IPS-15b (cell line): ENCODE measurements around the gene AFTPH.

ENCODE experiments used
- H3K27me3 ChIP-seq: one replicate; pipeline ENCODE4 v1.6.1; 2013; ENCODE audit warnings: low read length; ENCODE audit not compliant: control insufficient read depth, insufficient read depth
- H3K36me3 ChIP-seq: one replicate; pipeline ENCODE4 v1.6.1; 2013; ENCODE audit warnings: low read length; ENCODE audit not compliant: control insufficient read depth, insufficient read depth
- H3K4me1 ChIP-seq: one replicate; pipeline ENCODE4 v1.6.1; 2013; ENCODE audit warnings: mild to moderate bottlenecking, low read length; ENCODE audit not compliant: control insufficient read depth, insufficient read depth
- H3K4me3 ChIP-seq: one replicate; pipeline ENCODE4 v1.5.1; 2013; ENCODE audit warnings: low read depth, low read length
- H3K9ac ChIP-seq: one replicate; pipeline ENCODE4 v1.6.1; 2013; ENCODE audit warnings: low read depth, mild to moderate bottlenecking, low read length
- H3K9me3 ChIP-seq: one replicate; pipeline ENCODE4 v1.6.1; 2013; ENCODE audit warnings: mild to moderate bottlenecking, low read length; ENCODE audit not compliant: control insufficient read depth, insufficient read depth

AFTPH gene

GRCh38 chr2:64624862-64625261, 100.7 kb downstream of the AFTPH start:
- H3K27me3 ChIP-seq = no peaks in the 10 kb centered on the region
- no peak overlapping the region for H3K4me3 ChIP-seq
- no peaks in the 10 kb centered on the region for H3K36me3 ChIP-seq
- no peaks in the 10 kb centered on the region for H3K9me3 ChIP-seq
- peaks cover 21% of the 10 kb centered on the region for H3K4me1 ChIP-seq
- H3K9ac ChIP-seq = no peak overlapping the region

GRCh38 chr2:64625299-64626145, 101.4 kb downstream of the AFTPH start:
- H3K36me3 ChIP-seq = no peaks in the 10 kb centered on the region
- no peaks in the 10 kb centered on the region for H3K27me3 ChIP-seq
- no peak overlapping the region for H3K4me3 ChIP-seq
- peaks cover 14% of the 10 kb centered on the region for H3K4me1 ChIP-seq
- no peak overlapping the region for H3K9ac ChIP-seq
- H3K9me3 ChIP-seq = no peaks in the 10 kb centered on the region

- H3K9ac ChIP-seq = no peak overlapping the region
- H3K36me3 ChIP-seq = no peaks in the 10 kb centered on the region
- H3K4me1 ChIP-seq = peaks cover 7% of the 10 kb centered on the region
- H3K27me3 ChIP-seq = no peaks in the 10 kb centered on the region
- no peak overlapping the region for H3K4me3 ChIP-seq
- no peaks in the 10 kb centered on the region for H3K9me3 ChIP-seq
Measured at GRCh38 chr2:64626146-64626809, 102.2 kb downstream of the AFTPH start.

GRCh38 chr2:64626963-64627760, 103.0 kb downstream of the AFTPH start:
- no peak overlapping the region for H3K9ac ChIP-seq
- no peaks in the 10 kb centered on the region for H3K36me3 ChIP-seq
- H3K4me1 ChIP-seq = peaks cover 7% of the 10 kb centered on the region
- no peak overlapping the region for H3K4me3 ChIP-seq
- H3K27me3 ChIP-seq = no peaks in the 10 kb centered on the region
- H3K9me3 ChIP-seq = no peaks in the 10 kb centered on the region

- Histone ChIP-seq H3K36me3 (no peaks in the 10 kb centered on the region), H3K4me1 (peaks cover 3% of the 10 kb centered on the region), H3K27me3 (no peaks in the 10 kb centered on the region), H3K9ac (no peak overlapping the region), H3K4me3 (no peak overlapping the region), H3K9me3 (no peaks in the 10 kb centered on the region)
Measured at GRCh38 chr2:64627860-64628841, 104.0 kb downstream of the AFTPH start.

- no peak overlapping the region for H3K9ac ChIP-seq
- H3K9me3 ChIP-seq = no peaks in the 10 kb centered on the region
- no peaks in the 10 kb centered on the region for H3K36me3 ChIP-seq
- no peak overlapping the region for H3K4me3 ChIP-seq
- H3K27me3 ChIP-seq = no peaks in the 10 kb centered on the region
- peaks cover 3% of the 10 kb centered on the region for H3K4me1 ChIP-seq
Measured at GRCh38 chr2:64629329-64629781, 105.2 kb downstream of the AFTPH start.

- Histone ChIP-seq H3K4me1 (peaks cover 5% of the 10 kb centered on the region), H3K36me3 (no peaks in the 10 kb centered on the region), H3K27me3 (no peaks in the 10 kb centered on the region), H3K9me3 (no peaks in the 10 kb centered on the region), H3K4me3 (no peak overlapping the region), H3K9ac (no peak overlapping the region)
Measured at GRCh38 chr2:64629875-64630274, 105.7 kb downstream of the AFTPH start.

- peaks cover 5% of the 10 kb centered on the region for H3K4me1 ChIP-seq
- no peaks in the 10 kb centered on the region for H3K36me3 ChIP-seq
- H3K27me3 ChIP-seq = no peaks in the 10 kb centered on the region
- no peaks in the 10 kb centered on the region for H3K9me3 ChIP-seq
- H3K9ac ChIP-seq = no peak overlapping the region
- no peak overlapping the region for H3K4me3 ChIP-seq
Measured at GRCh38 chr2:64630752-64631151, 106.6 kb downstream of the AFTPH start.

GRCh38 chr2:64631771-64632170, 107.6 kb downstream of the AFTPH start:
- H3K9me3 ChIP-seq = no peaks in the 10 kb centered on the region
- H3K27me3 ChIP-seq = no peaks in the 10 kb centered on the region
- no peak overlapping the region for H3K4me3 ChIP-seq
- H3K9ac ChIP-seq = no peak overlapping the region
- peaks cover 5% of the 10 kb centered on the region for H3K4me1 ChIP-seq
- H3K36me3 ChIP-seq = no peaks in the 10 kb centered on the region

- peaks cover 3% of the 10 kb centered on the region for H3K4me1 ChIP-seq
- H3K9ac ChIP-seq = no peak overlapping the region
- H3K9me3 ChIP-seq = no peaks in the 10 kb centered on the region
- H3K4me3 ChIP-seq = no peak overlapping the region
- no peaks in the 10 kb centered on the region for H3K27me3 ChIP-seq
- H3K36me3 ChIP-seq = no peaks in the 10 kb centered on the region
Measured at GRCh38 chr2:64632835-64633819, 109.0 kb downstream of the AFTPH start.
